Endothelial cell of umbilical vein (primary cell): ENCODE data around the gene WBP2. TPM values are rescaled to one million over a fixed set of nuclear protein-coding genes. Genes with fewer than 3 reads are reported as not detected.

Source experiments
- BruUV-seq: library from RNA; stranded (reverse); fragments of 400-500 nt; replicated peaks from 2 replicates; lab custom pipeline; 2021; lab: Mats Ljungman, UMichigan
- CTCF ChIA-PET: fragments of 300-600, 350-600 bp; sonication (Branson Sonifier 250); formaldehyde crosslinking; loops from one replicate; lab custom pipeline; 2021; ENCODE audit warnings: antibody characterized with exemption, inconsistent platforms; lab: Charles Lee
- POLR2A ChIA-PET: fragments of 300-600, 350-600 bp; sonication (Branson Sonifier 250); formaldehyde crosslinking; loops from one replicate; lab custom pipeline; 2021; ENCODE audit warnings: antibody characterized with exemption, inconsistent platforms; lab: Charles Lee
- DNase-seq: peaks from one replicate; pipeline ENCODE4 v3.0.0-alpha.2; 2011; ENCODE audit warnings: low read depth, low spot score
- FAIRE-seq: peaks from 2 replicates; lab custom pipeline; 2011; peaks lifted over from hg19 to GRCh38; lab: Jason Lieb, UNC
- H2AFZ ChIP-seq: 2 replicates; pipeline ENCODE4 v1.6.0; 2012; ENCODE audit warnings: low read depth, low read length, control low read depth, inconsistent platforms
- H3K27ac ChIP-seq: 2 replicates; pipeline ENCODE4 v1.5.1; 2011; ENCODE audit warnings: low read depth, mild to moderate bottlenecking, control low read depth, low read length, moderate library complexity; ENCODE audit not compliant: insufficient read depth
- H3K27me3 ChIP-seq, 2 experiments: 2 replicates each; pipeline versions ENCODE4 v1.6.0 to v1.6.1; 2011; ENCODE audit warnings: low read length in 2 of 2, mixed read lengths in 1 of 2; ENCODE audit not compliant: control insufficient read depth in 2 of 2, insufficient read depth in 2 of 2
- H3K36me3 ChIP-seq, 2 experiments: 2 replicates in 1 of 2; 3 replicates in 1 of 2; pipeline ENCODE4 v1.5.1; 2011; ENCODE audit warnings: low read length in 2 of 2, mild to moderate bottlenecking in 1 of 2, moderate library complexity in 1 of 2; ENCODE audit not compliant: control insufficient read depth in 2 of 2, insufficient read depth in 2 of 2; ENCODE audit errors: extremely low read depth in 1 of 2
- H3K4me1 ChIP-seq: 3 replicates; pipeline ENCODE4 v1.5.1; 2011; ENCODE audit warnings: mild to moderate bottlenecking, low read length; ENCODE audit not compliant: control insufficient read depth, insufficient read depth; ENCODE audit errors: extremely low read depth
- H3K4me2 ChIP-seq: 2 replicates; pipeline ENCODE4 v1.6.1; 2011; ENCODE audit warnings: low read length, control low read depth, mixed read lengths; ENCODE audit not compliant: insufficient read depth
- H3K4me3 ChIP-seq, 3 experiments: fragments of 200-600 bp in 1 of 3; sonication (generic), shearing (Covaris generic) in 1 of 3; replicated peaks in 1 of 3; 2 replicates each; pipeline ENCODE4 v1.5.1; 2011 to 2016; ENCODE audit warnings: control low read depth in 3 of 3, low read length in 3 of 3, mild to moderate bottlenecking in 2 of 3, inconsistent platforms in 1 of 3, low read depth in 1 of 3, moderate library complexity in 1 of 3; ENCODE audit not compliant: insufficient read depth in 1 of 3
- H3K79me2 ChIP-seq: 2 replicates; pipeline ENCODE4 v1.6.0; 2012; ENCODE audit warnings: low read length, inconsistent platforms; ENCODE audit not compliant: control insufficient read depth, insufficient read depth
- H3K9ac ChIP-seq: replicated peaks from 2 replicates; pipeline ENCODE3; 2011; ENCODE audit warnings: low read length, control low read depth; ENCODE audit not compliant: insufficient read depth; ENCODE audit errors: extremely low read depth
- H3K9me1 ChIP-seq: replicated peaks from 3 replicates; pipeline ENCODE4 v1.6.0; 2011; ENCODE audit warnings: mild to moderate bottlenecking, low read length; ENCODE audit not compliant: control insufficient read depth, insufficient read depth; ENCODE audit errors: extremely low read depth
- H3K9me3 ChIP-seq: replicated peaks from 2 replicates; pipeline ENCODE4 v1.5.1; 2012; ENCODE audit warnings: low read length, inconsistent platforms; ENCODE audit not compliant: control insufficient read depth, insufficient read depth
- H4K20me1 ChIP-seq: replicated peaks from 2 replicates; pipeline ENCODE3; 2011; ENCODE audit warnings: mild to moderate bottlenecking, low read length; ENCODE audit not compliant: control insufficient read depth, insufficient read depth; ENCODE audit errors: extremely low read depth
- EZH2 ChIP-seq: IDR thresholded peaks from 2 replicates; pipeline ENCODE4 v1.6.1; 2012; ENCODE audit warnings: borderline replicate concordance, low read depth, mild to moderate bottlenecking, moderate library complexity, low read length, inconsistent platforms; ENCODE audit not compliant: severe bottlenecking
- FOS ChIP-seq: IDR thresholded peaks from 2 replicates; pipeline ENCODE4 v1.6.1; 2011; ENCODE audit warnings: mild to moderate bottlenecking, low read length, moderate library complexity, borderline replicate concordance; ENCODE audit not compliant: insufficient read depth
- GATA2 ChIP-seq: IDR thresholded peaks from 2 replicates; pipeline ENCODE4 v1.7.0; 2011; ENCODE audit warnings: low read depth, mild to moderate bottlenecking, moderate library complexity, mixed read lengths, low read length; ENCODE audit not compliant: insufficient read length, insufficient read depth
- JUN ChIP-seq: IDR thresholded peaks from 2 replicates; pipeline ENCODE4 v1.6.1; 2011; ENCODE audit warnings: borderline replicate concordance, low read depth; ENCODE audit not compliant: insufficient read length, insufficient read depth
- MYC ChIP-seq: IDR thresholded peaks from one replicate; pipeline ENCODE4 v1.6.1; 2011; ENCODE audit warnings: mild to moderate bottlenecking, low read depth, low read length
- POLR2A ChIP-seq: IDR thresholded peaks from 2 replicates; pipeline ENCODE4 v1.6.1; 2012; ENCODE audit warnings: low read depth, mild to moderate bottlenecking, control low read depth, low read length
- POLR2AphosphoS5 ChIP-seq: IDR thresholded peaks from 2 replicates; pipeline ENCODE4 v1.6.1; 2012; ENCODE audit warnings: low read depth, mild to moderate bottlenecking, control low read depth, low read length, moderate library complexity; ENCODE audit not compliant: insufficient read depth
- dilution Hi-C: fragments of 300-500 bp; cut with MboI; formaldehyde crosslinking; loops from one replicate; pipeline ENCODE4 v1.15.0; 2019; ENCODE audit warnings: low sequenced_read_pairs; ENCODE audit not compliant: extremely low pct_ligation_motif_present
- intact Hi-C: fragments of 100-400 bp; cut with micrococcal nuclease; formaldehyde crosslinking; loops from one replicate; pipeline ENCODE4 v1.10.0; 2022
- polyA plus RNA-seq, 4 experiments: library from polyadenylated mRNA; depleted of rRNA in 3 of 4; stranded (reverse) in 3 of 4; unstranded in 1 of 4; fragments of >200 nt; gene quantifications; 2 replicates each; pipeline versions ENCODE4 v1.2.1 to v1.2.3, GENCODE V29; 2011 to 2012; ENCODE audit warnings: missing spikeins in 1 of 4
- total RNA-seq: library from RNA; stranded (reverse); gene quantifications from 2 replicates; pipeline ENCODE4 v1.2.3, GENCODE V29; 2021
- TF ChIP-seq, protein P1 (sequence below): IDR thresholded peaks from 2 replicates; pipeline ENCODE4 v1.6.1; 2011; ENCODE audit not compliant: insufficient read depth, insufficient read length
- TF ChIP-seq, protein P2 (sequence below), 2 donors: IDR thresholded peaks; 1 replicate in 1 of 2; 2 replicates in 1 of 2; pipeline ENCODE4 v1.5.1; 2011; ENCODE audit warnings: low read length in 2 of 2, mild to moderate bottlenecking in 2 of 2, moderate library complexity in 2 of 2, control low read depth in 1 of 2, inconsistent platforms in 1 of 2, low read depth in 1 of 2; ENCODE audit not compliant: insufficient read depth in 1 of 2; ENCODE audit errors: extremely low read depth in 1 of 2

The WBP2 gene
- total and polyA plus RNA-seq, 2 donors (not counting 3 experiments of a cell fraction or from before 2014, with no cell fraction given) = 81.5 to 126 TPM

DNA sequence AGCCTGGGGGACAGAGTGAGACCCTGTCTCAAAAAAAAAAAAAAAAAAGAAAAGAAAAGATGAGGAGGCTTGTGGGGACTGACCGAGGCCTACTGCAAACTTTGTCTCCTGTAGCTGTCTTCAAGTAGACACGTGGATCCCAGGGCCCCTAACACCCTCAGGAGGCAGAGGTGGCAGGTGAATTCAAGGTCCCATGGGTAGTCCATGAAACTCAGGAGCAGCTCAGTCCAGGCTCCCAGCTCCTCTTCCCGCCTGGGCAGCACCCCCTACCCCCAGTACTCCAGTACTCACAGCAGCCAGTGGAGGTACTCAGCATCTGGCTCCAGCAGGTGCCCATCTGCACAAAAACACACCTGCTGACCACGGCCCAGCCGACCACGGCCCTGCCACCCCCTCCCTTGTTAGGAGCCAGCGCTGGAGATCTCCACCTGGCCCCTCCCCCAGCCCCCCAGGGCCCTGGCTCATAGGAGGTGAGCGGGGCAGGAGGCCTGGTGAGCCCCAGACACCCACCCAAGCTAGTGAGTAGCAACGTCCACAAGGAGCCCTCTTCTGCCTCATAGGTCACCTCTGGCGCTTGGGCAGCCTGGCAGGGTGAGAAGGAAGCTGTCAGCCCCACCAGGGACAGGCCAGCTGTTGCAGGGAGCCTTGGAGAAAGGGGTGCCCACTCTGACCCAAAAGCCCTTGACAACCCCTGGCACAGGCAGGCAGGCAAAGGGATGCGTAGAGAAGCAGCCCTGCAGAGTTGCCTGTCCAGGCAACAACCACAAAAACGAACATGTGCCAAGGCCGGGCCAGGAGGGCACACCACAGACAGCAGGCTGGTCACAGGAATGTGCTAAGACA, 45.8 kb upstream of the WBP2 start:
- CTCF ChIA-PET = interaction anchor here (0.9 kb wide), 1 partner anchor 40 kb away, joined by 3 read pairs; no protein-coding TSS in a partner anchor
- H3K36me3 ChIP-seq = peaks cover 7 to 28% of the 10 kb centered on the region in 2 experiments

More for the DNA sequence above, 45.8 kb upstream of the WBP2 start:
- Histone ChIP-seq H3K9me1 (no peaks in the 10 kb centered on the region), H4K20me1 (no peaks in the 10 kb centered on the region), H3K4me1 (peaks cover 16% of the 10 kb centered on the region), H2AFZ (no peak overlapping the region), H3K27ac (no peak overlapping the region), H3K27me3 (no peaks in the 10 kb centered on the region), H3K79me2 (peaks cover 9% of the 10 kb centered on the region), H3K4me2 (no peak overlapping the region), H3K9ac (no peak overlapping the region), H3K9me3 (no peaks in the 10 kb centered on the region), H3K4me3 (no peak overlapping the region)
- no peak for TF ChIP-seq POLR2A
- no peak for TF ChIP-seq JUN
- TF ChIP-seq, protein P1, sequence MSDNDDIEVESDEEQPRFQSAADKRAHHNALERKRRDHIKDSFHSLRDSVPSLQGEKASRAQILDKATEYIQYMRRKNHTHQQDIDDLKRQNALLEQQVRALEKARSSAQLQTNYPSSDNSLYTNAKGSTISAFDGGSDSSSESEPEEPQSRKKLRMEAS = no peak
- TF ChIP-seq, protein P2, sequence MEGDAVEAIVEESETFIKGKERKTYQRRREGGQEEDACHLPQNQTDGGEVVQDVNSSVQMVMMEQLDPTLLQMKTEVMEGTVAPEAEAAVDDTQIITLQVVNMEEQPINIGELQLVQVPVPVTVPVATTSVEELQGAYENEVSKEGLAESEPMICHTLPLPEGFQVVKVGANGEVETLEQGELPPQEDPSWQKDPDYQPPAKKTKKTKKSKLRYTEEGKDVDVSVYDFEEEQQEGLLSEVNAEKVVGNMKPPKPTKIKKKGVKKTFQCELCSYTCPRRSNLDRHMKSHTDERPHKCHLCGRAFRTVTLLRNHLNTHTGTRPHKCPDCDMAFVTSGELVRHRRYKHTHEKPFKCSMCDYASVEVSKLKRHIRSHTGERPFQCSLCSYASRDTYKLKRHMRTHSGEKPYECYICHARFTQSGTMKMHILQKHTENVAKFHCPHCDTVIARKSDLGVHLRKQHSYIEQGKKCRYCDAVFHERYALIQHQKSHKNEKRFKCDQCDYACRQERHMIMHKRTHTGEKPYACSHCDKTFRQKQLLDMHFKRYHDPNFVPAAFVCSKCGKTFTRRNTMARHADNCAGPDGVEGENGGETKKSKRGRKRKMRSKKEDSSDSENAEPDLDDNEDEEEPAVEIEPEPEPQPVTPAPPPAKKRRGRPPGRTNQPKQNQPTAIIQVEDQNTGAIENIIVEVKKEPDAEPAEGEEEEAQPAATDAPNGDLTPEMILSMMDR (IDR thresholded peaks at IDR 0.05; ENCODE audit: extremely low read depth in 1 of 2, insufficient read depth in 1 of 2, low read depth in 1 of 2, low read length in 2 of 2) = no peak
- TF ChIP-seq MYC = no peak
- no peak for TF ChIP-seq POLR2AphosphoS5
- TF ChIP-seq EZH2 = no peak
- no peak for TF ChIP-seq FOS
- TF ChIP-seq GATA2 = no peak
- intact Hi-C loops = no loop called here
- dilution Hi-C loops = no loop called here
- no TSS peak for BruUV-seq
- DNase-seq = no peak
- no peak for FAIRE-seq
- POLR2A ChIA-PET = no interaction called here
